Measurements from ENCODE around the gene BAIAP2. TPM values are rescaled to one million over a fixed set of nuclear protein-coding genes. Genes with fewer than 3 reads are reported as not detected.

The BAIAP2 gene
- total and polyA plus RNA-seq, 12 donors: 3.1 to 33.4 (median 14.6) TPM

DNA sequence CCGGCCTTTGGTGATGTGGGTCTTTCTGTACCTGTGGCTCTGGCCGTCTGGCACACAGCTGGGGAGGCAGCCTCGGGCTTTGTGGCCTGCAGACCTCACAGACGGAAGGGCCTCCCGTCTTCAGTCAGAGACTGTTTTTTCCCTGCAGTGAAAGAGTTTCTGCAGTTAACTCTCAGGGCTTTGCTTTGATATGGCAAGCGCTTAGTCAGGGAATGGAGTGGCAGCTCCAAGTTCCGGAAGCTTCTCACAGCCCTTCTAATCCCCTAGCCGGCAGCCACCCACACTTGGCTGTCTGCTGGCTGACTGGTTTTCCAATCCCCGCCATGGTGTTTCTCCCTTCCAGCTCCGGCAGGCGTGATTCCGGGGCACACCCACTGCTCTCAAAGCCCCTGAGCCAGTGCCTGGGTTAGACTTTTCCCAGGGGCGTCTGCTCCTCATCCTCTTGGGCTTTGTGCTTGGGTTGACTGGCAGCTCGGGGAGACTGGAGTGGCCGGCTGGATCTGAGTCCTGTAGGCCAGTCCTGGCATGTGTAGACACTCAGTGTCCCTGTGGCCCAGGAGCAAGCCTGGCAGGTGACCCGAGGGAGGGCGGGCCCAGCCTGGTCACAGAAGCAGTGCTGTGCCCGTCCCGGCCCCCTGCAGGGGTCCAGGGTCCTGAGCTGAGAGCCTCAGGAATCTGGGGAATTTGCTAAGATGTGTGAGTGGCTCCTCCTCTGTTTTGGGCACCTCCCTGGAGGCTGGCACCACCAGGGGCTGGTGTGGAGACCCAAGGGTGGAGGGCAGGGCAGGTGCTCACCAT lies 29.9 kb downstream of the BAIAP2 start:
- TF ChIP-seq, protein P1, sequence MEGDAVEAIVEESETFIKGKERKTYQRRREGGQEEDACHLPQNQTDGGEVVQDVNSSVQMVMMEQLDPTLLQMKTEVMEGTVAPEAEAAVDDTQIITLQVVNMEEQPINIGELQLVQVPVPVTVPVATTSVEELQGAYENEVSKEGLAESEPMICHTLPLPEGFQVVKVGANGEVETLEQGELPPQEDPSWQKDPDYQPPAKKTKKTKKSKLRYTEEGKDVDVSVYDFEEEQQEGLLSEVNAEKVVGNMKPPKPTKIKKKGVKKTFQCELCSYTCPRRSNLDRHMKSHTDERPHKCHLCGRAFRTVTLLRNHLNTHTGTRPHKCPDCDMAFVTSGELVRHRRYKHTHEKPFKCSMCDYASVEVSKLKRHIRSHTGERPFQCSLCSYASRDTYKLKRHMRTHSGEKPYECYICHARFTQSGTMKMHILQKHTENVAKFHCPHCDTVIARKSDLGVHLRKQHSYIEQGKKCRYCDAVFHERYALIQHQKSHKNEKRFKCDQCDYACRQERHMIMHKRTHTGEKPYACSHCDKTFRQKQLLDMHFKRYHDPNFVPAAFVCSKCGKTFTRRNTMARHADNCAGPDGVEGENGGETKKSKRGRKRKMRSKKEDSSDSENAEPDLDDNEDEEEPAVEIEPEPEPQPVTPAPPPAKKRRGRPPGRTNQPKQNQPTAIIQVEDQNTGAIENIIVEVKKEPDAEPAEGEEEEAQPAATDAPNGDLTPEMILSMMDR (IDR thresholded peaks at IDR 0.05): no peak
- no peak for TF ChIP-seq POLR2A (IDR thresholded peaks at IDR 0.05)
- no peak for DNase-seq
- 79 to 97% (median 88%) methylated on average over 5 to 19 of the region's 19 CpGs for WGBS, 4 donors
- intact Hi-C loops (cut with DNase I): no loop called here
- Histone ChIP-seq H3K4me1 (replicated peaks in 1 of 2) (no peaks in the 10 kb centered on the region), H3K9me3 (replicated peaks in 1 of 3) (no peaks in the 10 kb centered on the region), H3K36me3 (replicated peaks in 1 of 2) (peaks cover 0 to 3% of the 10 kb centered on the region in 2 donors), H3K27me3 (no peaks in the 10 kb centered on the region), H3K27ac (peak overlapping the region in 1 of 5 donors; percentile 47), H3K4me3 (no peak overlapping the region)

DNA sequence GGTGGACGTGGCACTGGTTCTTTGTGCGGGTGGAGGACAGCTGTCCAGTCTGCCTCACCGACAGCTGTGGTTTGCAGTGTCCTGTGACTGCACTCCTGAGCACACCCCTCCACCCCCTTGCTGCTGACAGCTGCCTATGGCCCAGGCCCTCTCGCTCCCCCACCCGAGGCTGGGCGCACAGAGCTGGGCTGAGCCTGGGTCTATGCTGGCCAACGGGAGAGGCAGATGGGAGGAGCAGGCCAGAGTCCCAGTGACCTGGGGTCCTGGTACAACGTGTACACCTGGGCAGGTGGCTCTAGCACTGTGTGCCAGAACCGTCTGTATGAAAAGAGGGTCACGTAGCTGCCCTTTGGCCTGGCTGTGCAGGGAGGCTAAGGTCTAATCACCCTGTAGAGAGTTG lies 30.5 kb downstream of the BAIAP2 start:
- no peak overlapping the region for H3K27ac ChIP-seq
- H3K4me3 ChIP-seq: no peak overlapping the region
- intact Hi-C loops (cut with DNase I): no loop called here
- H3K4me1 ChIP-seq (replicated peaks in 1 of 2): no peaks in the 10 kb centered on the region
- TF ChIP-seq, protein P1 (IDR thresholded peaks at IDR 0.05): no peak
- no peak for TF ChIP-seq POLR2A (IDR thresholded peaks at IDR 0.05)
- no peaks in the 10 kb centered on the region for H3K27me3 ChIP-seq
- H3K9me3 ChIP-seq (replicated peaks in 1 of 3): no peaks in the 10 kb centered on the region
- DNase-seq: no peak
- H3K36me3 ChIP-seq (replicated peaks in 1 of 2): peaks cover 0 to 3% of the 10 kb centered on the region in 2 donors
- WGBS, 4 donors: 85 to 95% (median 89%) methylated on average over 4 to 10 of the region's 10 CpGs

DNA sequence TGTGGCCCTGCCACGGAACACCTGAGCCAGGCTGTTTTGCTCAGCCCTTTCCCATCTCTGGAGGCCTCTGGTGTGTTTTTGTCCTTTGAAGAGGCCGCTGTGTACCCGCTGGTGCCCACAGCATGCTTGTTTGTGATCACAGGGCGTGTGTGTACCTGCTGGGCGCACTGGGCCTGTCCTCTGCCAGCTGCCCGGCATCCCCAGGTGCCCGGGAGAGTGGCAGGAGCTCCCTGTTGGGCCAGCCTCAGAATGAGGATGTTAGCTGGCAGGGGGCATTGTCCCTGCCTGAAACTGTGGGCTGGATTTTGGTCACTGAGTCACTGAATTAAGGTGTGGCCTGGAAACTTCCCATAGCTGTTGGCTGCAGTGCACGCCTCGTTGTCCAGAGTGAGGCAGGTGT lies 31.1 kb downstream of the BAIAP2 start:
- intact Hi-C loops (cut with DNase I): no loop called here
- H3K9me3 ChIP-seq (replicated peaks in 1 of 3): no peaks in the 10 kb centered on the region
- 88 to 97% (median 92%) methylated on average over 7 to 9 of the region's 9 CpGs; no CpG with 5 or more reads in 1 of the 4 donors for WGBS, 4 donors
- no peak for TF ChIP-seq POLR2A (IDR thresholded peaks at IDR 0.05)
- TF ChIP-seq, protein P1 (IDR thresholded peaks at IDR 0.05): no peak
- H3K27me3 ChIP-seq: no peaks in the 10 kb centered on the region
- no peaks in the 10 kb centered on the region for H3K4me1 ChIP-seq (replicated peaks in 1 of 2)
- H3K4me3 ChIP-seq: no peak overlapping the region
- H3K27ac ChIP-seq: no peak overlapping the region
- no peak for DNase-seq
- H3K36me3 ChIP-seq (replicated peaks in 1 of 2): peaks cover 0 to 3% of the 10 kb centered on the region in 2 donors

DNA sequence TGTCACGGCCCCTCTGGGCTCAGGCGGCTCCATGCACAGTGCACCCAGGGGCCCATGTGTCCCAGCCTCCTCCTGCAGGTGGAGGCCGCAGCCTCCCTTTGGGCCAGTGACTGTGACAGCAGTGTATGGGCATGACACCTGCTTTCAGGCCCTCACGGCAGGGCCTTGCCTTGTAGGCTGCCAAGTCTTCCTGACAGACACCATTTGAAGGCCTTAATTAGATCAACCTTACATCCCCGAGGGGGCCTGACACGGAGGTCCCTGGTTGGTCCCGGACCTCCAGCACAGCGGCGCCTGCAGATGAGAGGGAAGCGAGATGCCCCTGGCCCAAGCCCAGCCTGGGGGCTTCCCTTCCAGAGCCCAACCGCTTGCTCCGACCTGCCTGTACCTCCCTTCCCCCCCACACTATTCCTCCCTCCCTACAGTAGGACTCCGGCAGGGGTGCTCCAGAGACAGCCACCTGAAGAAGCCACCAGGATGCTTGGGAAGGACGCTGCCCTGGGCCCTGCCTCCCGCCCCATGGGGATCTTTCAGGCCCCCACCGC lies 31.9 kb downstream of the BAIAP2 start:
- TF ChIP-seq, protein P1 (IDR thresholded peaks at IDR 0.05): no peak
- no peak for TF ChIP-seq POLR2A (IDR thresholded peaks at IDR 0.05)
- Histone ChIP-seq H3K27me3 (no peaks in the 10 kb centered on the region), H3K27ac (no peak overlapping the region), H3K4me3 (no peak overlapping the region), H3K9me3 (replicated peaks in 1 of 3) (no peaks in the 10 kb centered on the region), H3K4me1 (replicated peaks in 1 of 2) (no peaks in the 10 kb centered on the region), H3K36me3 (replicated peaks in 1 of 2) (no peaks in the 10 kb centered on the region)
- DNase-seq: no peak
- 76 to 97% (median 91%) methylated on average over 7 to 16 of the region's 16 CpGs for WGBS, 4 donors
- intact Hi-C loops (cut with DNase I): no loop called here
